Tibial nerve (tissue), 3 donors: ENCODE measurements around the gene MSANTD1.

ENCODE experiments used
- POLR2A ChIP-seq, 2 donors: fragments of 450-650 bp; IDR thresholded peaks; one replicate each; pipeline ENCODE4 v1.6.1; 2017; ENCODE audit warnings: antibody characterized with exemption in 2 of 2, mild to moderate bottlenecking in 2 of 2, moderate library complexity in 2 of 2
- TF ChIP-seq, protein P1 (sequence below), 5 experiments: fragments of 200-600 bp in 3 of 5; fragments of 450-650 bp in 2 of 5; sonication (generic) in 3 of 5; IDR thresholded peaks; one replicate each; pipeline ENCODE4 v1.5.1; 2016 to 2019; ENCODE audit warnings: antibody characterized with exemption in 5 of 5, mild to moderate bottlenecking in 3 of 5, moderate library complexity in 2 of 5

DNA sequence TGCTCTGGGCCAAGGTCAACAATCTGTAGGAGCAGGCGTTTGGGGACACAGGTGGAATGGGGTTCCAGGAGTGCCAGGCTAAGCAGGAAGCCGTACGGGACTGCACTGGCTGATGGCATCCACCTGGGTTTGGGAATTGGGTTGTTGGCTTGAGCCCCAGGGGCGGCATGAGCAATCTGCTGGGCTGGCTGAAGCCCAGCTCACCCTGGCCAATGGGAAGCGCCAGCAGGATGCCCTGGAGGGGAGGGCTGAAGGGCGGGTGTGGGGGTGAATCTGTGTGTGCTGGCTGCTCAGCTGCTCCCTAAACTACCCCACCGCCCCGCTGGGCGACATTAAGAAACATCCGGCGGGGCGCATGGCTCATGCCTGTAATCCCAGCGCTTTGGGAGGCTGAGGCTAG lies 35.0 kb downstream of the MSANTD1 start:
- TF ChIP-seq, protein P1, sequence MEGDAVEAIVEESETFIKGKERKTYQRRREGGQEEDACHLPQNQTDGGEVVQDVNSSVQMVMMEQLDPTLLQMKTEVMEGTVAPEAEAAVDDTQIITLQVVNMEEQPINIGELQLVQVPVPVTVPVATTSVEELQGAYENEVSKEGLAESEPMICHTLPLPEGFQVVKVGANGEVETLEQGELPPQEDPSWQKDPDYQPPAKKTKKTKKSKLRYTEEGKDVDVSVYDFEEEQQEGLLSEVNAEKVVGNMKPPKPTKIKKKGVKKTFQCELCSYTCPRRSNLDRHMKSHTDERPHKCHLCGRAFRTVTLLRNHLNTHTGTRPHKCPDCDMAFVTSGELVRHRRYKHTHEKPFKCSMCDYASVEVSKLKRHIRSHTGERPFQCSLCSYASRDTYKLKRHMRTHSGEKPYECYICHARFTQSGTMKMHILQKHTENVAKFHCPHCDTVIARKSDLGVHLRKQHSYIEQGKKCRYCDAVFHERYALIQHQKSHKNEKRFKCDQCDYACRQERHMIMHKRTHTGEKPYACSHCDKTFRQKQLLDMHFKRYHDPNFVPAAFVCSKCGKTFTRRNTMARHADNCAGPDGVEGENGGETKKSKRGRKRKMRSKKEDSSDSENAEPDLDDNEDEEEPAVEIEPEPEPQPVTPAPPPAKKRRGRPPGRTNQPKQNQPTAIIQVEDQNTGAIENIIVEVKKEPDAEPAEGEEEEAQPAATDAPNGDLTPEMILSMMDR (IDR thresholded peaks at IDR 0.05): no peak
- TF ChIP-seq POLR2A (IDR thresholded peaks at IDR 0.05): no peak
